GM18520 (cell line): Measurements from ENCODE around the gene SNAPIN.

Experiments
- ATAC-seq: cut with Tn5 transposase; IDR thresholded peaks from one replicate; pipeline ENCODE4 v1.9.1; 2021; ENCODE audit not compliant: unreplicated experiment

Gene SNAPIN

GRCh38 chr1:153673511-153673910, 15.0 kb downstream of the SNAPIN start:
- ATAC-seq, result no peak

- ATAC-seq, result no peak
Measured at GRCh38 chr1:153677718-153678518, 19.4 kb downstream of the SNAPIN start.

DNA sequence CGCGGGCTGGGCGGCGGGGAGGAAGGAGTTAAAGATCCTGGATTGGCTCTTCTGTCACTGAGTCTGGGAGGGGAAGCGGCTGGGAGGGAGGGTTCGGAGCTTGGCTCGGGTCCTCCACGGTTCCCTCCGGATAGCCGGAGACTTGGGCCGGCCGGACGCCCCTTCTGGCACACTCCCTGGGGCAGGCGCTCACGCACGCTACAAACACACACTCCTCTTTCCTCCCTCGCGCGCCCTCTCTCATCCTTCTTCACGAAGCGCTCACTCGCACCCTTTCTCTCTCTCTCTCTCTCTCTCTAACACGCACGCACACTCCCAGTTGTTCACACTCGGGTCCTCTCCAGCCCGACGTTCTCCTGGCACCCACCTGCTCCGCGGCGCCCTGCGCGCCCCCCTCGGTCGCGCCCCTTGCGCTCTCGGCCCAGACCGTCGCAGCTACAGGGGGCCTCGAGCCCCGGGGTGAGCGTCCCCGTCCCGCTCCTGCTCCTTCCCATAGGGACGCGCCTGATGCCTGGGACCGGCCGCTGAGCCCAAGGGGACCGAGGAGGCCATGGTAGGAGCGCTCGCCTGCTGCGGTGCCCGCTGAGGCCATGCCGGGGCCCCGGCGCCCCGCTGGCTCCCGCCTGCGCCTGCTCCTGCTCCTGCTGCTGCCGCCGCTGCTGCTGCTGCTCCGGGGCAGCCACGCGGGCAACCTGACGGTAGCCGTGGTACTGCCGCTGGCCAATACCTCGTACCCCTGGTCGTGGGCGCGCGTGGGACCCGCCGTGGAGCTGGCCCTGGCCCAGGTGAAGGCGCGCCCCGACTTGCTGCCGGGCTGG, 20.2 kb downstream of the SNAPIN start, which contains the start of gene NPR1:
Gene NPR1, plus strand, starts transcription at position 170 of the 818 bp plus-strand sequence. Its CDS starts 421 bp downstream, at position 591.
- ATAC-seq, result no peak

DNA sequence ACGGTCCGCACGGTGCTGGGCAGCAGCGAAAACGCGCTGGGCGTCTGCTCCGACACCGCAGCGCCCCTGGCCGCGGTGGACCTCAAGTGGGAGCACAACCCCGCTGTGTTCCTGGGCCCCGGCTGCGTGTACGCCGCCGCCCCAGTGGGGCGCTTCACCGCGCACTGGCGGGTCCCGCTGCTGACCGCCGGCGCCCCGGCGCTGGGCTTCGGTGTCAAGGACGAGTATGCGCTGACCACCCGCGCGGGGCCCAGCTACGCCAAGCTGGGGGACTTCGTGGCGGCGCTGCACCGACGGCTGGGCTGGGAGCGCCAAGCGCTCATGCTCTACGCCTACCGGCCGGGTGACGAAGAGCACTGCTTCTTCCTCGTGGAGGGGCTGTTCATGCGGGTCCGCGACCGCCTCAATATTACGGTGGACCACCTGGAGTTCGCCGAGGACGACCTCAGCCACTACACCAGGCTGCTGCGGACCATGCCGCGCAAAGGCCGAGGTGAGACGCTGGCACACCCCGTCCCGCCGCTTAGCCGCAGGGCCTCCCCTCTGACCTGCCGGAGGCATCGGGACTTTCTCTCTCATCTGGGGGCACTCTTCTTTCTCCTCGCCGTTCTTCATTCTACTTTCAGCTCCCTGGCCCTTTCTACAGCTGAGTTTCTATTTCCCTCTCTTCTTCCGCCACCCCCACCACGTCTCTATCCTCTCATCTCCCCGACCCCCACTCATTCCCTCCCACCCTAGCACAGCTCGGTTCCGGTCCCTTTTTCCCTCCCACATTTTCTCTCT, 21.0 kb downstream of the SNAPIN start:
- ATAC-seq, result no peak

DNA sequence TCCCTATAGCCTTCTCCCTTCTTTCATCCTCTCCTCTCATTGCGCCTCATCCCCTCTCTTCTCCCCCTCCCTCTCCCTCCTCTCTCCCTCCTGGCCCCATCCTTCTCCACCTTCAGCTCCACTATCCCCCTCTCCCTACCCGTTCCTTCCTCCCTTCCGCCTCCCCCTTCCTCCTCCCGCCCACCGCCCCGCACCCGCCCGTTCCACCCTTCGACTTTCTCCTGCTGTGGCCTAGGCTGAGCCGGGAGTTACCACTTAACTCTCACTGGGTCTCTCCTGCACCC, 21.6 kb downstream of the SNAPIN start:
- no peak for ATAC-seq

- no peak for ATAC-seq
Measured at GRCh38 chr1:153682730-153683129, 24.2 kb downstream of the SNAPIN start.

DNA sequence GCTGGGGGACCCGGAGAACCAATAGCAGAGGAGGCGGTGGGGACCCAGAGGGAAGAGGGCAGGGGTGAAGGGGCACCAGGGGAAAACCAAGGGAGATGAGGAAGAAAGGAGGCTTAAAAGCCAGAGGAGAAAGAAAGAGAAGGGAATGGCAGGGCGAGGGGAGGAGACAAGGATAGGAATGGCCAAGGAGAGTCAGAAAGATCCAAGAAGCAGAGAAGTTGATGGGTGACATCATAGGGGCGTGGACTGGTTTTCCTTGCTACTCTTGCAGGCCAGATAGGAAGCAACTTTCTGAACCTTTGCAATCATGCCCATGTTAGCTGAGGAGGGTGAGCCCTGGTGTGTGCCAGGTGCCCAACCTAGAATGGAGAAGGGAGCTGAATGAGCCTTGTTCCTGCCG, 25.4 kb downstream of the SNAPIN start:
- no peak for ATAC-seq

GRCh38 chr1:153684892-153685291, 26.4 kb downstream of the SNAPIN start:
- no peak for ATAC-seq

- ATAC-seq, result no peak
Measured at GRCh38 chr1:153685544-153686340, 27.2 kb downstream of the SNAPIN start.

DNA sequence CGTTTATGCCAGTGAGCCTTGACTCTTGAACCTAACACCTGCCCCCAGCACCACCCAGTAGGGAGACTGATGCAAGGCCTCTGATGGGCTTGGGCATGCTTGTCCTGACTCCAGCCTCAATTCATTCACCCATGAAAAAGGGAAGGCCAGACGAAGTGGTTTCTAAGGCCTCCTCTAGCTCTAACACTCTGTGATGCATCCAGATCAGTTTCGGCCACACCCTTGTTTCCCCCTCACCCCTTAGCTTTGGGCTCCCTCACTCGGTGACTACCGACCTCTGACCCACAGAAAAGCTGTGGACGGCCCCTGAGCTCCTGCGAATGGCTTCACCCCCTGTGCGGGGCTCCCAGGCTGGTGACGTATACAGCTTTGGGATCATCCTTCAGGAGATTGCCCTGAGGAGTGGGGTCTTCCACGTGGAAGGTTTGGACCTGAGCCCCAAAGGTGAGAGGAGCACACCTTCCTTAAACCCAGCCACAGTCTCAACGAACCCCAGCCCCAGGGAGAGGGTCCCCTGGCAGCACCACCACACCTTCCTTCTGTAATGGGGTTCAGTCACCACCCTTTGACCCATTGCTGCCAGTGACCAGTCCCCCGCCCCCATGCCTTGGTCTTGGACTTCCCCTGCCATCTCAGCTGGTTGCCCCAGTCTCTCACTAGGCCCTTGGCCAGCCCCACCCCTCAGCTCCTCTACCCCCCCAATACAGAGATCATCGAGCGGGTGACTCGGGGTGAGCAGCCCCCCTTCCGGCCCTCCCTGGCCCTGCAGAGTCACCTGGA, 29.0 kb downstream of the SNAPIN start:
- no peak for ATAC-seq

DNA sequence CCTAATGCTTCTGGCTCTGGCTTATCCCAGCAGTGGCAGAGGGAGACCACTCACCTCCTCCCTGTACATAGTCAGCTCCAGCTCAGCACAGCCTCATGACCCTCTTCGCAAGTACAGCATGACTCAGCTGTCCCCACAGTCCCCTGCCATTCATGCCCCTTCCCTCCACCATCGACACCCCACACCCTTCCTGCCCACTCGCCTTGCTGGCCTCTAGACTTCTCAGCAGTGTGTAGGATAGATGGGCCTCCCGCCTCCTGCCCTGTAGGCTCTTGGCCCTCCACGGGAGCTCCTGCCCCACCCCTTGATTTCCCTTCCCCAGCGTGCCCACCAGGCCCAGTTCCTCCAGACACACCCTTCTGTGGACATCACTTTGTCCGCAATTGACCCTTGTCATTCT, 29.8 kb downstream of the SNAPIN start:
- no peak for ATAC-seq

GRCh38 chr1:153688736-153689328, 30.3 kb downstream of the SNAPIN start:
- ATAC-seq, result no peak

DNA sequence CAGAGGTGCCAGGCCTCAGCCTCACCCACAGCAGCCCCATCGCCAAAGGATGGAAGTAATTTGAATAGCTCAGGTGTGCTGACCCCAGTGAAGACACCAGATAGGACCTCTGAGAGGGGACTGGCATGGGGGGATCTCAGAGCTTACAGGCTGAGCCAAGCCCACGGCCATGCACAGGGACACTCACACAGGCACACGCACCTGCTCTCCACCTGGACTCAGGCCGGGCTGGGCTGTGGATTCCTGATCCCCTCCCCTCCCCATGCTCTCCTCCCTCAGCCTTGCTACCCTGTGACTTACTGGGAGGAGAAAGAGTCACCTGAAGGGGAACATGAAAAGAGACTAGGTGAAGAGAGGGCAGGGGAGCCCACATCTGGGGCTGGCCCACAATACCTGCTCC, 35.0 kb downstream of the SNAPIN start:
- ATAC-seq, result no peak

DNA sequence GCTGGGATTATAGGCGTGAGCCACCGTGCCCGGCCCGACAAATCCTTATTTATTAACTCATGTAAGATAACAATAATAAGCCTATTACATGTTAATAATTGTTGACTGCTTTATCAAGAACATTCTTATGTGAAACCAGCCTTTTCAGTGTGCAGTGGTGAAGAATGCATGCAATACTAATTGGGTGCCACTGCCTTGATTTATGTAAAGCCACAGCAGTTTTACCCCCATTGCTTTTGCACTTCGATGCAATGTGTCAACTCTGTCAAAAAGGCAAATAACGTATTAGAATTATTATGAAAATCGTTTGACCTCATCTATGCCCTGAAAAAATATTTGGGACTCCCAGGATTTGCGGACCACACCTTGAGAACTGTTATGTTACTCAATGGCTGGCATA, 38.2 kb downstream of the SNAPIN start:
- no peak for ATAC-seq

- no peak for ATAC-seq
Measured at GRCh38 chr1:153697191-153698019, 38.9 kb downstream of the SNAPIN start.

GRCh38 chr1:153698020-153698922, 39.8 kb downstream of the SNAPIN start:
- ATAC-seq, result no peak

DNA sequence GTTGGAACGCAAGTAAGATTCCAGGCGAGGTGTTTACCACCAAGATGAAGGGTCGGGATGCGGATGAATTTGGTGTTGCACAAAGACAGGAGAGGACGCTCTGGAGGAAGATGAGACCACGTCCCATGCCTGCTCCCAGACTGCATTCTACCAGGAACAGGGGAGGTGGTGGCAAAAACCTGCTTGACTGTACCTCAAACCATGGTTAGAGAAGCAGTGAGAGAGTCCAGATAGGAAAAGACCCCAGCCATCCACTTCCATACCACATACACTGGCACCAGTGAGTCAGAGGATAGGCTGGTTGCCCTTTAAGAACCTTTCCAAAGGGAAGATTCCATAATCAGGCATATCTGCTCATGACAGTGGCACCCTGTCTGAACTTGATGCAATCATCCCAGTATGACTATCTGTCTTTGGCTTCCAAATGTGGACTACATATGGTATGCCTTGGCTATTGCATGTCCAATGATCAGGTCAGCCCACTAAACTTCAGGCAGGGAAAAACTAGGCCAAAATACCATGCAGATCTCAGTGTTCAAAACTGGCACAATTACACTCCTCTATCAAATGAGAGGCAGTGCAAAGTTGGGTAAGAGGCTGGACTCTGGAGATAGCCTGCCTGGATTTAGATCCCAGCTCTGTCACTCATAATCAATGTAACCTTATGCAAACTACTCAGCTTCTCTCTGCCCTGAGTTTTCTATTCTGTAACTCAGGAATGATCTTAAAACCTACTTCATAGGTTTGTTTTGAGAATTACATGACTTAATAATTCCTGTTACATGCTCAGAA, 40.6 kb downstream of the SNAPIN start:
- ATAC-seq, result no peak
